Measurements from ENCODE around the gene CXorf66.
"Not testable (repeated sequence)": the region's sequence is repeated elsewhere in the genome, so short reads cannot be mapped to it uniquely, and the experiment has no call there.

Gene CXorf66

GRCh38 chrX:139924069-139924695 is 41.1 kb downstream of the CXorf66 start:
- no peak for DNase-seq

- DNase-seq = not testable (repeated sequence)
Observed at GRCh38 chrX:139921142-139921541, 44.2 kb downstream of the CXorf66 start.

GRCh38 chrX:139920316-139920715 is 45.0 kb downstream of the CXorf66 start:
- no peak for DNase-seq

GRCh38 chrX:139914421-139914820 is 50.9 kb downstream of the CXorf66 start:
- DNase-seq = no peak

GRCh38 chrX:139909712-139910111 is 55.6 kb downstream of the CXorf66 start:
- DNase-seq = no peak

- DNase-seq = no peak
Observed at GRCh38 chrX:139907078-139907477, 58.2 kb downstream of the CXorf66 start.

DNA sequence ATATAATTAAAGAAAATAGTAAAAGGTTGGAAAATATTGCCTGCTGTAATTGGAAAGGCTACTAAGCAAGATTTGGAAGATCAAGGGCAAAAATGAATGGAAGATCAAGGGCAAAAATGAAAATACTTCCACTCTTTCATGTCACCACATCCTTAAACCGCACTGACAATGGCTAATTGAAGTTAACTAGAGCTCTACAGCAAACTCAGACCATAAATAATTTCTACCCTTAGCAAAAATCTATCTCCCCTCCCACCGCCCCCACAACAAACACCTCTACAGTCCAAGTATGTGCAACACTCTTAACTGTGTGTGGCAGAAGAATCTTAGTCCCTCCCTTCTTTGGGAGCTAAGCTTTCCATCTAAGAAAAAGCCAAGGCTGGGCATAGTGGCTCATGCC is 59.6 kb downstream of the CXorf66 start:
- no peak for DNase-seq
